GM21360 (cell line): ENCODE measurements around the gene RPL35A.

ENCODE experiments used
- ATAC-seq: cut with Tn5 transposase; IDR thresholded peaks from one replicate; pipeline ENCODE4 v1.9.1; 2021; ENCODE audit warnings: mild to moderate bottlenecking, moderate library complexity; ENCODE audit not compliant: unreplicated experiment

The RPL35A gene

DNA sequence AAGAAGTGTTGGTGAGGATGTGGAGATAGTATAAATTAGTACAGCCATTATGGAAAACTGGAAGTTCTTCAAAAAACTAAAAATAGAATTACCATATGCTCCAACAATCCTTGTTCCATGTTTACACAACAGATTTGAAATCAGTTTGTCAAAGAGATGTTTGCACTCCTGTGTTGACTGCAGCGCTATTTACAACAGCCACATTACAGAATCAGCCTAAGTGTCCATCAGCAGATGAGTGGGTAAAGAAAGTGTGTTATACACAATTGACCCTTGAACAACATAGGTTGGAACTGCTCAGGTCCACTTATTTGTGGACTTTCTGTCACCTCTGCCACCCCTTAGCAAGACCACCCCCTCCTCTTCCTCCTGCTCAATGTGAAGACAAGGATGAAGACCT, 44.7 kb downstream of the RPL35A start:
- ATAC-seq = no peak

DNA sequence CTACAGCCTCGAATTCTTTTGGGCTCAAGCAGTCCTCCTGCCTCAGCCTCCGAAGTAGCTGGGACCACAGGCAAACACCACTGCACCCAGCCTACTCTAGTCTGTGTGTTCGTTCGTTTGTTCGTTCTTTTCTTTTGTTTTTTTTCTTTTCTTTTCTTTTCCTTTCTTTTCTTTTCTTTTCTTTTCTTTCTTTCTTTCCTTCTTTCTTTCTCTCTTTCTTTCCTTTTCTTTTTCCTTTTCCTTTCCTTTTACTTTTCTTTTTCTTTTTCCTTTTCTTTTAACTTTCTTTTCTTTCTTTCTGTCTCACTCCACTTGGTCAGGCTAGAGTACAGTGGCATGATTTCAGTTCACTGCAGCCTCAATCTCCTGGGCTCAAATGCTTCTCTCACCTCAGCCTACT, 46.9 kb downstream of the RPL35A start:
- ATAC-seq = no peak

DNA sequence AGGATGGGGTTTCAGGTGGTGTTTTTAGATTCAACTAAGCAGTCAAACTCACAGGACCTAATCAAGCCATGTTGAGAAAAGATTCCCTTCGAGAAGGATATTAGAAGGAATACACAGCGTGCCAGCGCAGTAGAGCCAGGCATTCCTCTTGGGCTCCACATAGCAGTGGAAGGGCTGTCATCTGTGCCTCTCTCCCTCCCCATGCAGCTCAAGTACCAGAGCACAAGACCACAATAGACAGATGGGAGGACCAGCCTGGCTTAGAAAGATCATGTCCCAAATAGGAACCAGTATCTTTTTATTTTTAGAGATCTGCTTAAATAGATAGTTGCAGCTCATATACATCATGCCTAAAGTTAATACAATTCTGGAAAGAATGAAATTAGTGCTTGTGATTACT, 47.9 kb downstream of the RPL35A start:
- no peak for ATAC-seq
